ENCODE measurements around the gene THRAP3.

DNA sequence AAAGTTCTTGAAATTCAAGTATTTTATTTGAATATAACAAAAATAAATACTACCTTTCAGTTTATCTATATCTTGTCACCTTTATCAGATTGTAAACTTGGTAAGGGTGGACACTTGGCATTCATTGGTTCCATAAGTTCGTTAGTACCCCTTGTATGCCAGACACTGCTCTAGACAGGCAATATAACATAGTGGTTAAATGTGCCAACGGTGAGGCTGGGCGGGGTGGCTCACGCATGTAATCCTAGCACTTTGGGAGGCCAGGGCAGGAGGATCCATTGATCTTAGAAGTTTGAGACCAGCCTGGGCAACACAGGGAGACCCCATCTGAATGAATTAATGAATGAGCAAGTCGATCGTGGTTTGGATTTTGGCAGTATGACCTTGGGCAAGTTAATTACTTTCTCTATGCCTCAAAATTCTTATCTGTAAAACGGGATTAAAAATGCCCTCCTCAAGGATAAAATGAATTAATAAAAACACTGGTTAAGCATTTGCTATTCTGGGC, 55.6 kb downstream of the THRAP3 start:
- TF ChIP-seq ZNF274 (IDR thresholded peaks at IDR 0.05; ENCODE audit: borderline replicate concordance, low read depth, low read length): no peak
- TF ChIP-seq, protein P1, sequence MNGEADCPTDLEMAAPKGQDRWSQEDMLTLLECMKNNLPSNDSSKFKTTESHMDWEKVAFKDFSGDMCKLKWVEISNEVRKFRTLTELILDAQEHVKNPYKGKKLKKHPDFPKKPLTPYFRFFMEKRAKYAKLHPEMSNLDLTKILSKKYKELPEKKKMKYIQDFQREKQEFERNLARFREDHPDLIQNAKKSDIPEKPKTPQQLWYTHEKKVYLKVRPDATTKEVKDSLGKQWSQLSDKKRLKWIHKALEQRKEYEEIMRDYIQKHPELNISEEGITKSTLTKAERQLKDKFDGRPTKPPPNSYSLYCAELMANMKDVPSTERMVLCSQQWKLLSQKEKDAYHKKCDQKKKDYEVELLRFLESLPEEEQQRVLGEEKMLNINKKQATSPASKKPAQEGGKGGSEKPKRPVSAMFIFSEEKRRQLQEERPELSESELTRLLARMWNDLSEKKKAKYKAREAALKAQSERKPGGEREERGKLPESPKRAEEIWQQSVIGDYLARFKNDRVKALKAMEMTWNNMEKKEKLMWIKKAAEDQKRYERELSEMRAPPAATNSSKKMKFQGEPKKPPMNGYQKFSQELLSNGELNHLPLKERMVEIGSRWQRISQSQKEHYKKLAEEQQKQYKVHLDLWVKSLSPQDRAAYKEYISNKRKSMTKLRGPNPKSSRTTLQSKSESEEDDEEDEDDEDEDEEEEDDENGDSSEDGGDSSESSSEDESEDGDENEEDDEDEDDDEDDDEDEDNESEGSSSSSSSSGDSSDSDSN (IDR thresholded peaks at IDR 0.05; ENCODE audit: borderline replicate concordance in 1 of 2, low read depth in 2 of 2, low read length in 2 of 2): no peak
- no peak for TF ChIP-seq POLR2A (conservative IDR thresholded peaks at IDR 0.05)
- TF ChIP-seq, protein P2, sequence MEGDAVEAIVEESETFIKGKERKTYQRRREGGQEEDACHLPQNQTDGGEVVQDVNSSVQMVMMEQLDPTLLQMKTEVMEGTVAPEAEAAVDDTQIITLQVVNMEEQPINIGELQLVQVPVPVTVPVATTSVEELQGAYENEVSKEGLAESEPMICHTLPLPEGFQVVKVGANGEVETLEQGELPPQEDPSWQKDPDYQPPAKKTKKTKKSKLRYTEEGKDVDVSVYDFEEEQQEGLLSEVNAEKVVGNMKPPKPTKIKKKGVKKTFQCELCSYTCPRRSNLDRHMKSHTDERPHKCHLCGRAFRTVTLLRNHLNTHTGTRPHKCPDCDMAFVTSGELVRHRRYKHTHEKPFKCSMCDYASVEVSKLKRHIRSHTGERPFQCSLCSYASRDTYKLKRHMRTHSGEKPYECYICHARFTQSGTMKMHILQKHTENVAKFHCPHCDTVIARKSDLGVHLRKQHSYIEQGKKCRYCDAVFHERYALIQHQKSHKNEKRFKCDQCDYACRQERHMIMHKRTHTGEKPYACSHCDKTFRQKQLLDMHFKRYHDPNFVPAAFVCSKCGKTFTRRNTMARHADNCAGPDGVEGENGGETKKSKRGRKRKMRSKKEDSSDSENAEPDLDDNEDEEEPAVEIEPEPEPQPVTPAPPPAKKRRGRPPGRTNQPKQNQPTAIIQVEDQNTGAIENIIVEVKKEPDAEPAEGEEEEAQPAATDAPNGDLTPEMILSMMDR (IDR thresholded peaks at IDR 0.05 in 2 of 3, conservative IDR thresholded peaks at IDR 0.05 in 1 of 3; ENCODE audit: insufficient read depth in 2 of 3, low read depth in 1 of 3, low read length in 3 of 3): no peak
- no peak for TF ChIP-seq COPS2 (conservative IDR thresholded peaks at IDR 0.05)
- TF ChIP-seq ADNP (tag; IDR thresholded peaks at IDR 0.05): no peak
- TF ChIP-seq CHD2 (IDR thresholded peaks at IDR 0.05; ENCODE audit: low read depth, low read length): no peak
- no peak for TF ChIP-seq CHD4 (IDR thresholded peaks at IDR 0.05; ENCODE audit: insufficient read depth, insufficient replicate concordance, low read depth, low read length, poor library complexity, severe bottlenecking)
- TF ChIP-seq, protein P3, sequence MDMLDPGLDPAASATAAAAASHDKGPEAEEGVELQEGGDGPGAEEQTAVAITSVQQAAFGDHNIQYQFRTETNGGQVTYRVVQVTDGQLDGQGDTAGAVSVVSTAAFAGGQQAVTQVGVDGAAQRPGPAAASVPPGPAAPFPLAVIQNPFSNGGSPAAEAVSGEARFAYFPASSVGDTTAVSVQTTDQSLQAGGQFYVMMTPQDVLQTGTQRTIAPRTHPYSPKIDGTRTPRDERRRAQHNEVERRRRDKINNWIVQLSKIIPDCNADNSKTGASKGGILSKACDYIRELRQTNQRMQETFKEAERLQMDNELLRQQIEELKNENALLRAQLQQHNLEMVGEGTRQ (CRISPR knock-in tag; IDR thresholded peaks at IDR 0.05): no peak
- TF ChIP-seq MTA2 (IDR thresholded peaks at IDR 0.05; ENCODE audit: low read depth): no peak

Data from K562 (cell line).